Measurements from ENCODE around the gene ANKRD63. TPM values are rescaled to one million over a fixed set of nuclear protein-coding genes. Genes with fewer than 3 reads are reported as not detected.
A peak's percentile ranks its signal among the peaks of the same experiment; 100 is the strongest.

The ANKRD63 gene
- total and polyA plus RNA-seq, 9 of the 15 experiments (the other 6 are each of a cell fraction or from before 2014, with no cell fraction given) = 1.3 to 2.0 (median 1.8) TPM; not detected in 6

DNA sequence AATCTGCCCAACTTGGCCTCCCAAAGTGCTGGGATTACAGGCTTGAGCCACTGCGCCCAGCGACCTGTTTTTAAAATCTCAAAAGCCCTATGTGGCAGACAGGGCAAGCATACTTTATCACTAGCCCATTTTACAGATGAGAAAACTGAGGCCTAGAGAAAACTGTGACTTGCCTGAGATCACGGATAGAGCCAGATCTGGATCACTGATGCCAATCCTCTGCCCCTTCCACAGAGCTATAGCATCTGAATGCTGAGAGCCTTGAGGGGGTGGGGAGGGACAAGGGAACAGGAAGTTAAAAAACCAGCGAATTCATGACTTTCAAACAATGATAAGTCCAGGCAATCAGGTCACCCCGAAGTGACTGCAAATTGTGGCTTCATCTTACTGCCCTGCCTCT is 7.3 kb downstream of the ANKRD63 start:
- Histone ChIP-seq H3K79me2 (ENCODE audit: control insufficient read depth, insufficient read depth, low read length) (no peaks in the 10 kb centered on the region), H4K20me1 (replicated peaks; ENCODE audit: control insufficient read depth, insufficient read depth, low read length) (0 out of 2 replicates have a peak, but pooled peaks cover 3% of the 10 kb centered on the region), H3K4me1 (replicated peaks in 1 of 2; ENCODE audit: control insufficient read depth in 2 of 2, insufficient read depth in 2 of 2, low read length in 2 of 2) (peaks cover 13 to 44% of the 10 kb centered on the region in 2 experiments), H3K36me3 (ENCODE audit: control insufficient read depth, insufficient read depth, low read length) (no peaks in the 10 kb centered on the region), H3K9ac (ENCODE audit: insufficient read depth in 1 of 2, low read depth in 2 of 2, low read length in 2 of 2) (peak overlapping the region in 1 of 2 experiments; percentile 24; a peak in 1 of 4 replicates), H3K9me3 (replicated peaks; ENCODE audit: control insufficient read depth, insufficient read depth, low read depth, low read length) (no peaks in the 10 kb centered on the region), H2AFZ (ENCODE audit: low read depth, low read length) (no peak overlapping the region), H3K4me2 (ENCODE audit: insufficient read depth, low read length) (no peak overlapping the region), H3K27me3 (ENCODE audit: control insufficient read depth in 2 of 2, insufficient read depth in 2 of 2, low read length in 2 of 2) (peaks cover 0 to 16% of the 10 kb centered on the region in 2 experiments; a peak in 2 of 5 replicates), H3K4me3 (no peak overlapping the region), H3K9me1 (ENCODE audit: control insufficient read depth, insufficient read depth, low read length) (no peaks in the 10 kb centered on the region), H3K27ac (ENCODE audit: extremely low read depth, low read depth, low read length) (no peak overlapping the region)
- intact Hi-C loops (cut with micrococcal nuclease) (no loop called here), in situ Hi-C loops (cut with MboI) (loop anchor here (5.0 kb wide), 1 partner anchor 37 kb away; no protein-coding TSS in a partner anchor)
- no peak for ATAC-seq
- POLR2A ChIA-PET = interaction anchor here (1.0 to 2.1 kb wide), 2 partner anchors 10 to 58 kb away, joined by 3 to 11 read pairs; no protein-coding TSS in a partner anchor
- FAIRE-seq = no peak
- CTCF ChIA-PET (ENCODE audit: low intra/inter-chr PET ratio) = interaction anchor here (0.6 to 7.1 kb wide), 11 partner anchors 11 to 589 kb away, joined by 3 to 218 read pairs (median 10); no protein-coding TSS in a partner anchor
- WGBS (ENCODE audit: insufficient coverage, low coverage, missing lambda C conversion rate) = 32% methylated on average over 5 of the region's 5 CpGs
- DNase-seq (ENCODE audit: extremely low read depth in 1 of 4, low spot score in 3 of 4) = no peak
- no TSS peak for BruUV-seq (replicated peaks)
- TF ChIP-seq RBM15 (IDR thresholded peaks at IDR 0.05; ENCODE audit: insufficient read depth, low read length) (no peak), KLF1 (tag; IDR thresholded peaks at IDR 0.05) (no peak), BCOR (IDR thresholded peaks at IDR 0.05) (peak; percentile 96), PHB2 (IDR thresholded peaks at IDR 0.05; ENCODE audit: low read depth) (no peak), ZNF41 (CRISPR knock-in tag; conservative IDR thresholded peaks at IDR 0.05) (no peak), ZNF778 (CRISPR knock-in tag; IDR thresholded peaks at IDR 0.05) (no peak), KLF10 (CRISPR knock-in tag; IDR thresholded peaks at IDR 0.05) (no peak), MYBL2 (IDR thresholded peaks at IDR 0.05; ENCODE audit: low read depth) (no peak), MYBL2 (CRISPR knock-in tag; IDR thresholded peaks at IDR 0.05; ENCODE audit: borderline replicate concordance) (no peak), ETV1 (tag; conservative IDR thresholded peaks at IDR 0.05; ENCODE audit: low read depth) (0 out of 2 replicates have a peak, but pooled peaks have one; percentile 20), COPS2 (conservative IDR thresholded peaks at IDR 0.05) (no peak), SOX6 (IDR thresholded peaks at IDR 0.05) (no peak), ZNF263 (CRISPR knock-in tag; IDR thresholded peaks at IDR 0.05; ENCODE audit: borderline replicate concordance) (no peak)
- TF ChIP-seq, protein P1, sequence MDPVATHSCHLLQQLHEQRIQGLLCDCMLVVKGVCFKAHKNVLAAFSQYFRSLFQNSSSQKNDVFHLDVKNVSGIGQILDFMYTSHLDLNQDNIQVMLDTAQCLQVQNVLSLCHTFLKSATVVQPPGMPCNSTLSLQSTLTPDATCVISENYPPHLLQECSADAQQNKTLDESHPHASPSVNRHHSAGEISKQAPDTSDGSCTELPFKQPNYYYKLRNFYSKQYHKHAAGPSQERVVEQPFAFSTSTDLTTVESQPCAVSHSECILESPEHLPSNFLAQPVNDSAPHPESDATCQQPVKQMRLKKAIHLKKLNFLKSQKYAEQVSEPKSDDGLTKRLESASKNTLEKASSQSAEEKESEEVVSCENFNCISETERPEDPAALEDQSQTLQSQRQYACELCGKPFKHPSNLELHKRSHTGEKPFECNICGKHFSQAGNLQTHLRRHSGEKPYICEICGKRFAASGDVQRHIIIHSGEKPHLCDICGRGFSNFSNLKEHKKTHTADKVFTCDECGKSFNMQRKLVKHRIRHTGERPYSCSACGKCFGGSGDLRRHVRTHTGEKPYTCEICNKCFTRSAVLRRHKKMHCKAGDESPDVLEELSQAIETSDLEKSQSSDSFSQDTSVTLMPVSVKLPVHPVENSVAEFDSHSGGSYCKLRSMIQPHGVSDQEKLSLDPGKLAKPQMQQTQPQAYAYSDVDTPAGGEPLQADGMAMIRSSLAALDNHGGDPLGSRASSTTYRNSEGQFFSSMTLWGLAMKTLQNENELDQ (CRISPR knock-in tag; IDR thresholded peaks at IDR 0.05; ENCODE audit: borderline replicate concordance) = no peak
- TF ChIP-seq, protein P2, sequence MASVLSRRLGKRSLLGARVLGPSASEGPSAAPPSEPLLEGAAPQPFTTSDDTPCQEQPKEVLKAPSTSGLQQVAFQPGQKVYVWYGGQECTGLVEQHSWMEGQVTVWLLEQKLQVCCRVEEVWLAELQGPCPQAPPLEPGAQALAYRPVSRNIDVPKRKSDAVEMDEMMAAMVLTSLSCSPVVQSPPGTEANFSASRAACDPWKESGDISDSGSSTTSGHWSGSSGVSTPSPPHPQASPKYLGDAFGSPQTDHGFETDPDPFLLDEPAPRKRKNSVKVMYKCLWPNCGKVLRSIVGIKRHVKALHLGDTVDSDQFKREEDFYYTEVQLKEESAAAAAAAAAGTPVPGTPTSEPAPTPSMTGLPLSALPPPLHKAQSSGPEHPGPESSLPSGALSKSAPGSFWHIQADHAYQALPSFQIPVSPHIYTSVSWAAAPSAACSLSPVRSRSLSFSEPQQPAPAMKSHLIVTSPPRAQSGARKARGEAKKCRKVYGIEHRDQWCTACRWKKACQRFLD (CRISPR knock-in tag; IDR thresholded peaks at IDR 0.05) = no peak
- TF ChIP-seq, protein P3, sequence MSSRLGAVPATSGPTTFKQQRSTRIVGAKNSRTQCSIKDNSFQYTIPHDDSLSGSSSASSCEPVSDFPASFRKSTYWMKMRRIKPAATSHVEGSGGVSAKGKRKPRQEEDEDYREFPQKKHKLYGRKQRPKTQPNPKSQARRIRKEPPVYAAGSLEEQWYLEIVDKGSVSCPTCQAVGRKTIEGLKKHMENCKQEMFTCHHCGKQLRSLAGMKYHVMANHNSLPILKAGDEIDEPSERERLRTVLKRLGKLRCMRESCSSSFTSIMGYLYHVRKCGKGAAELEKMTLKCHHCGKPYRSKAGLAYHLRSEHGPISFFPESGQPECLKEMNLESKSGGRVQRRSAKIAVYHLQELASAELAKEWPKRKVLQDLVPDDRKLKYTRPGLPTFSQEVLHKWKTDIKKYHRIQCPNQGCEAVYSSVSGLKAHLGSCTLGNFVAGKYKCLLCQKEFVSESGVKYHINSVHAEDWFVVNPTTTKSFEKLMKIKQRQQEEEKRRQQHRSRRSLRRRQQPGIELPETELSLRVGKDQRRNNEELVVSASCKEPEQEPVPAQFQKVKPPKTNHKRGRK (tag; IDR thresholded peaks at IDR 0.05) = 0 out of 2 replicates have a peak, but pooled peaks have one; percentile 1
- TF ChIP-seq, protein P4, sequence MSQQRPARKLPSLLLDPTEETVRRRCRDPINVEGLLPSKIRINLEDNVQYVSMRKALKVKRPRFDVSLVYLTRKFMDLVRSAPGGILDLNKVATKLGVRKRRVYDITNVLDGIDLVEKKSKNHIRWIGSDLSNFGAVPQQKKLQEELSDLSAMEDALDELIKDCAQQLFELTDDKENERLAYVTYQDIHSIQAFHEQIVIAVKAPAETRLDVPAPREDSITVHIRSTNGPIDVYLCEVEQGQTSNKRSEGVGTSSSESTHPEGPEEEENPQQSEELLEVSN (IDR thresholded peaks at IDR 0.05; ENCODE audit: borderline replicate concordance in 1 of 2, extremely low read depth in 1 of 2, insufficient read depth in 1 of 2, insufficient read length in 1 of 2, low read depth in 1 of 2, low read length in 1 of 2, poor library complexity in 1 of 2, severe bottlenecking in 1 of 2) = no peak

All from K562 (cell line).